SH-SY5Y (cell line): ENCODE results near the gene LRIT2.

Source experiments
- GATA2 ChIP-seq: IDR thresholded peaks from 2 replicates; pipeline ENCODE4 v1.6.1; 2011; ENCODE audit warnings: mild to moderate bottlenecking, low read depth, low read length
- GATA3 ChIP-seq: IDR thresholded peaks from 2 replicates; pipeline ENCODE4 v1.6.1; 2011; ENCODE audit warnings: low read depth, mild to moderate bottlenecking, low read length, moderate library complexity

GRCh38 chr10:84270708-84271107 is 45.4 kb upstream of the LRIT2 start:
- TF ChIP-seq GATA2 (no peak), GATA3 (no peak)
